Urothelium cell line (cell line): ENCODE measurements around the gene KCNMA1.

Experiments
- DNase-seq: peaks from one replicate; pipeline ENCODE4 v3.0.0; 2011; ENCODE audit warnings: low spot score, mixed read lengths
- FAIRE-seq: peaks from 2 replicates; lab custom pipeline; 2011; peaks lifted over from hg19 to GRCh38; lab: Jason Lieb, UNC

The KCNMA1 gene

GRCh38 chr10:77152256-77152655, 485.4 kb downstream of the KCNMA1 start:
- DNase-seq = no peak

GRCh38 chr10:77151408-77151807, 486.2 kb downstream of the KCNMA1 start:
- no peak for DNase-seq
- FAIRE-seq = no peak

More at GRCh38 chr10:77152256-77152655, 485.4 kb downstream of the KCNMA1 start:
- FAIRE-seq = no peak

GRCh38 chr10:77149706-77150105, 487.9 kb downstream of the KCNMA1 start:
- no peak for DNase-seq
- FAIRE-seq = peak; percentile 30

- no peak for FAIRE-seq
- DNase-seq = no peak
Measured at GRCh38 chr10:77149001-77149400, 488.6 kb downstream of the KCNMA1 start.

- no peak for FAIRE-seq
Measured at GRCh38 chr10:77147871-77148270, 489.7 kb downstream of the KCNMA1 start.

GRCh38 chr10:77146712-77147336, 490.8 kb downstream of the KCNMA1 start:
- no peak for FAIRE-seq
- DNase-seq = no peak

More at GRCh38 chr10:77147871-77148270, 489.7 kb downstream of the KCNMA1 start:
- no peak for DNase-seq

- FAIRE-seq (no peak), DNase-seq (no peak)
Measured at GRCh38 chr10:77144656-77145055, 493.0 kb downstream of the KCNMA1 start.

- FAIRE-seq = no peak
Measured at GRCh38 chr10:77139252-77140160, 498.1 kb downstream of the KCNMA1 start.

GRCh38 chr10:77138541-77138940, 499.1 kb downstream of the KCNMA1 start:
- no peak for FAIRE-seq
- DNase-seq = no peak

More at GRCh38 chr10:77139252-77140160, 498.1 kb downstream of the KCNMA1 start:
- DNase-seq = no peak

GRCh38 chr10:77135555-77135954, 502.1 kb downstream of the KCNMA1 start:
- FAIRE-seq (no peak), DNase-seq (no peak)

- DNase-seq (no peak), FAIRE-seq (peak; percentile 66)
Measured at GRCh38 chr10:77131214-77131613, 506.4 kb downstream of the KCNMA1 start.

- DNase-seq = no peak
- no peak for FAIRE-seq
Measured at GRCh38 chr10:77127243-77127642, 510.4 kb downstream of the KCNMA1 start.

GRCh38 chr10:77125231-77125630, 512.4 kb downstream of the KCNMA1 start:
- DNase-seq (no peak), FAIRE-seq (no peak)

GRCh38 chr10:77123330-77123729, 514.3 kb downstream of the KCNMA1 start:
- FAIRE-seq = no peak
- DNase-seq = no peak

GRCh38 chr10:77121829-77122228, 515.8 kb downstream of the KCNMA1 start:
- DNase-seq (no peak), FAIRE-seq (no peak)

GRCh38 chr10:77120666-77121376, 516.8 kb downstream of the KCNMA1 start:
- DNase-seq (no peak), FAIRE-seq (no peak)

- no peak for DNase-seq
- FAIRE-seq = no peak
Measured at GRCh38 chr10:77120012-77120411, 517.6 kb downstream of the KCNMA1 start.

- DNase-seq (no peak), FAIRE-seq (no peak)
Measured at GRCh38 chr10:77118603-77119282, 518.9 kb downstream of the KCNMA1 start.

GRCh38 chr10:77117501-77117900, 520.1 kb downstream of the KCNMA1 start:
- DNase-seq (no peak), FAIRE-seq (no peak)

- no peak for DNase-seq
- no peak for FAIRE-seq
Measured at GRCh38 chr10:77116904-77117303, 520.7 kb downstream of the KCNMA1 start.
